GM23248 (cell line): ENCODE measurements around the gene GALNT12. TPM values are rescaled to one million over a fixed set of nuclear protein-coding genes. Genes with fewer than 3 reads are reported as not detected.

Experiments
- DNase-seq: peaks from one replicate; pipeline ENCODE4 v3.0.0-alpha.2; 2015
- H2AFZ ChIP-seq: fragments of 200-600 bp; sonication (generic); 2 replicates; pipeline ENCODE4 v1.6.1; 2016; ENCODE audit warnings: antibody characterized with exemption
- H3F3A ChIP-seq: fragments of 200-600 bp; sonication (generic); 2 replicates; pipeline ENCODE4 v1.6.1; 2016; ENCODE audit warnings: mild to moderate bottlenecking, antibody characterized with exemption, mixed run types; ENCODE audit not compliant: insufficient read depth
- H3K27ac ChIP-seq: fragments of 200-600 bp; sonication (generic); 2 replicates; pipeline ENCODE4 v1.5.1; 2016; ENCODE audit warnings: mild to moderate bottlenecking
- H3K27me3 ChIP-seq: fragments of 200-600 bp; sonication (generic); replicated peaks from 2 replicates; pipeline ENCODE4 v1.6.1; 2016; ENCODE audit warnings: mild to moderate bottlenecking; ENCODE audit not compliant: insufficient read depth
- H3K36me3 ChIP-seq: fragments of 200-600 bp; sonication (generic); 2 replicates; pipeline ENCODE4 v1.6.1; 2016; ENCODE audit warnings: low read depth, mild to moderate bottlenecking
- H3K4me1 ChIP-seq: fragments of 200-600 bp; sonication (generic); 2 replicates; pipeline ENCODE4 v1.6.1; 2016; ENCODE audit warnings: mild to moderate bottlenecking; ENCODE audit not compliant: insufficient read depth
- H3K4me2 ChIP-seq: fragments of 200-600 bp; sonication (generic); one replicate; pipeline ENCODE4 v1.6.1; 2016; ENCODE audit warnings: mild to moderate bottlenecking; ENCODE audit not compliant: unreplicated experiment
- H3K4me3 ChIP-seq: fragments of 200-600 bp; sonication (generic); 2 replicates; pipeline ENCODE4 v1.5.1; 2016; ENCODE audit warnings: mild to moderate bottlenecking
- H3K79me2 ChIP-seq: fragments of 200-600 bp; sonication (generic); 2 replicates; pipeline ENCODE4 v1.6.1; 2016; ENCODE audit warnings: mild to moderate bottlenecking; ENCODE audit not compliant: insufficient read depth
- H3K9ac ChIP-seq: fragments of 200-600 bp; sonication (generic); 2 replicates; pipeline ENCODE4 v1.6.1; 2016; ENCODE audit warnings: mild to moderate bottlenecking
- H3K9me2 ChIP-seq: fragments of 200-600 bp; sonication (generic); 2 replicates; pipeline ENCODE4 v1.6.1; 2016; ENCODE audit warnings: mixed run types, mild to moderate bottlenecking, moderate library complexity; ENCODE audit not compliant: insufficient read depth
- H3K9me3 ChIP-seq: fragments of 200-600 bp; sonication (generic); one replicate; pipeline ENCODE4 v1.6.1; 2017; ENCODE audit warnings: low read depth
- H4K20me1 ChIP-seq: fragments of 200-600 bp; sonication (generic); 2 replicates; pipeline ENCODE4 v1.6.0; 2016; ENCODE audit not compliant: insufficient read depth
- EZH2 ChIP-seq: fragments of 200-600 bp; sonication (generic); IDR thresholded peaks from 2 replicates; pipeline ENCODE4 v1.6.1; 2018; ENCODE audit warnings: antibody characterized with exemption, mild to moderate bottlenecking; ENCODE audit not compliant: insufficient read depth, poor library complexity, severe bottlenecking
- EZH2phosphoT487 ChIP-seq: fragments of 200-600 bp; sonication (generic); IDR thresholded peaks from 2 replicates; pipeline ENCODE4 v1.6.1; 2018; ENCODE audit warnings: antibody characterized with exemption, moderate library complexity, mild to moderate bottlenecking, low read depth; ENCODE audit not compliant: insufficient read depth
- WGBS, 2 experiments: methylation state at CpG; one replicate each; pipeline ENCODE4 v1.1.6; 2015 to 2017; ENCODE audit warnings: low lambda C conversion rate in 2 of 2, low coverage in 1 of 2; ENCODE audit errors: missing lambda C conversion rate in 2 of 2; 5-methylcytosine and 5-hydroxymethylcytosine counted together
- in situ Hi-C: fragments of 300-500 bp; cut with MboI; formaldehyde crosslinking; loops from 2 replicates; pipeline ENCODE4 v1.15.0; 2020
- polyA plus RNA-seq: library from polyadenylated mRNA; unstranded; fragments of >200 nt; fragmentation: Nextera tagmentation; extraction: Ambion mirVana; gene quantifications from 2 replicates; pipeline ENCODE4 v1.2.1, GENCODE V29; 2016
- total RNA-seq: library from RNA; depleted of rRNA; stranded (reverse); fragments of >200 nt; shearing (Covaris generic); gene quantifications from 2 replicates; pipeline ENCODE4 v1.2.3, GENCODE V29; 2014

The GALNT12 gene
- total and polyA plus RNA-seq, 2 experiments from 2014 or later = 0.74 to 10.1 TPM

DNA sequence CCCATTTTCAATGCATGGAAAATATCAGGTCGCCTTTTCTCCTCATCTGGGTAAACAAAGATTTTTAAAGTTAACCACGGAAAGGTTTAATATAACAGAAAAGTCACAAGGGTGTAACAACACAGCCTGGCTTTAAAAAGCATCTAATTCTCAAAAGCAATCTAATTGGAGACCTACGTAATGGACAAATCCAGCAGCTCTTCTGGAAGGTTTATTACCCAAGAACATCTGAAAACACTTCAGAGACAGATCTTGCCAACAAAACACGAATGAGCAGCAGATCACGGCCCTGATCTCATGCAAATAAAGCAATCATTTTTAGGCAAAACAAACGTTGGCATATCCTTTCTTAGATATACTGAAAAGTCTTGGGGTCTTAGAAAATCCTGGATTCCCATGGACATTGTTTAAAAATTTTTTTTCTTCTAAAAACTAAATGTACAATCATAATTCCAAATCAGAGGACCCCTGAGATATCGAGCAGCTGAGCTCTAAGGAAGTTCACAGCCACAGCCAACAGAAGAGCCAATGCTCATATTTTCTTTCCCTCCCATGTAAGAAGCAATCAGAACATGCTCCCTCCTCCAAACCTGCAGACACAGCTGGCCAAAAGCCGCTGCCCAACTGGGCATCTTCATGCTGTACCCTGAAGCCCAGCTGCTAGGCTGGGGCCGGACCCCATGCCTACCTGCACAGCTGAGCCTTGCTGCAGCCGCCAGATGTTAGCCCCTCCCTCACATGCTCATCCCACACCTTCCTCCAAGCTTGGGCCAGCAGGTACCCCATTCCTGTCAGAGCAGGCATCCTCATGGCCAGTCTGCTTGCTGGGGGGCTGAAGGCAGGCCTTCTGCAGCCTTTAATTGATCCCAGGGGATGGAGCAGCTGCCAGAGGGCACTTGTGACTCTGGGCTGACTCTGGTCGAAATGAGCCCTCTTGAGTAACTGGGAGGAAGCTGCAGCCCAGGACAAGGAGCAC, 22.4 kb upstream of the GALNT12 start:
- H3K79me2 ChIP-seq = peaks cover 15% of the 10 kb centered on the region; the same call in 1 of the 2 replicates
- H3K36me3 ChIP-seq = 0 out of 2 replicates have a peak, but pooled peaks cover 4% of the 10 kb centered on the region
- TF ChIP-seq EZH2 (no peak), EZH2phosphoT487 (no peak)
- H3F3A ChIP-seq = no peaks in the 10 kb centered on the region
- no peak overlapping the region for H3K4me2 ChIP-seq
- H4K20me1 ChIP-seq = no peaks in the 10 kb centered on the region
- 45 to 49% methylated on average over 11 of the region's 11 CpGs for WGBS, 2 experiments
- no peaks in the 10 kb centered on the region for H3K9me3 ChIP-seq
- H3K9ac ChIP-seq = no peak overlapping the region
- no peak overlapping the region for H2AFZ ChIP-seq
- no peak for DNase-seq
- no peaks in the 10 kb centered on the region for H3K4me1 ChIP-seq
- in situ Hi-C loops = no loop called here
- H3K27ac ChIP-seq = no peak overlapping the region
- H3K27me3 ChIP-seq = no peaks in the 10 kb centered on the region
- H3K4me3 ChIP-seq = no peak overlapping the region
- no peaks in the 10 kb centered on the region for H3K9me2 ChIP-seq

GRCh38 chr9:98786750-98787510, 20.5 kb upstream of the GALNT12 start:
- no peaks in the 10 kb centered on the region for H3K9me3 ChIP-seq
- H3K4me3 ChIP-seq = no peak overlapping the region
- no peaks in the 10 kb centered on the region for H3K27me3 ChIP-seq
- no peak overlapping the region for H3K27ac ChIP-seq
- H3K9me2 ChIP-seq = no peaks in the 10 kb centered on the region
- H3K79me2 ChIP-seq = peaks cover 29% of the 10 kb centered on the region
- DNase-seq = no peak
- H3K9ac ChIP-seq = no peak overlapping the region
- H3K4me2 ChIP-seq = no peak overlapping the region
- TF ChIP-seq EZH2phosphoT487 (no peak), EZH2 (no peak)
- H3F3A ChIP-seq = no peaks in the 10 kb centered on the region
- H2AFZ ChIP-seq = no peak overlapping the region
- no peaks in the 10 kb centered on the region for H3K36me3 ChIP-seq
- 82 to 86% methylated on average over 4 of the region's 4 CpGs for WGBS, 2 experiments
- H4K20me1 ChIP-seq = no peaks in the 10 kb centered on the region
- in situ Hi-C loops = no loop called here
- H3K4me1 ChIP-seq = peaks cover 11% of the 10 kb centered on the region

GRCh38 chr9:98787766-98788335, 19.6 kb upstream of the GALNT12 start:
- Histone ChIP-seq H3K4me2 (no peak overlapping the region), H3K36me3 (no peaks in the 10 kb centered on the region), H3K4me3 (no peak overlapping the region), H4K20me1 (no peaks in the 10 kb centered on the region), H3K9me2 (no peaks in the 10 kb centered on the region), H3K9me3 (no peaks in the 10 kb centered on the region), H3F3A (no peaks in the 10 kb centered on the region), H3K79me2 (peaks cover 38% of the 10 kb centered on the region), H3K27ac (no peak overlapping the region), H2AFZ (no peak overlapping the region), H3K4me1 (peaks cover 11% of the 10 kb centered on the region), H3K27me3 (no peaks in the 10 kb centered on the region), H3K9ac (no peak overlapping the region)
- WGBS, 2 experiments = 92 to 97% methylated on average over 12 of the region's 12 CpGs
- TF ChIP-seq EZH2 (no peak), EZH2phosphoT487 (no peak)
- in situ Hi-C loops = no loop called here
- DNase-seq = no peak

GRCh38 chr9:98789483-98790133, 17.9 kb upstream of the GALNT12 start:
- Histone ChIP-seq H3K27me3 (no peaks in the 10 kb centered on the region), H2AFZ (no peak overlapping the region), H3F3A (0 out of 2 replicates have a peak, but pooled peaks cover 2% of the 10 kb centered on the region), H3K9me2 (no peaks in the 10 kb centered on the region), H3K79me2 (peaks cover 51% of the 10 kb centered on the region), H3K9me3 (no peaks in the 10 kb centered on the region), H3K4me2 (no peak overlapping the region), H3K9ac (no peak overlapping the region), H3K36me3 (no peaks in the 10 kb centered on the region), H3K4me3 (no peak overlapping the region), H3K27ac (no peak overlapping the region), H3K4me1 (peaks cover 14% of the 10 kb centered on the region), H4K20me1 (no peaks in the 10 kb centered on the region)
- TF ChIP-seq EZH2 (no peak), EZH2phosphoT487 (no peak)
- 95 to 100% methylated on average over 5 of the region's 5 CpGs for WGBS, 2 experiments
- in situ Hi-C loops = no loop called here
- peak; percentile 53 for DNase-seq
